Activated CD8-positive, alpha-beta memory T cell treated with anti-CD3 and anti-CD28 coated beads, Interleukin-2, amount 50 U/mL, for 24 hours (primary cell): ENCODE measurements around the gene KCTD8.
A peak's percentile ranks its signal among the peaks of the same experiment; 100 is the strongest.

ENCODE experiments used
- DNase-seq: peaks from one replicate; pipeline ENCODE4 v3.0.0-alpha.2; 2020; ENCODE audit errors: extremely low read depth

KCTD8 gene

GRCh38 chr4:44448521-44449461 is at the start of gene KCTD8:
TSS of gene KCTD8 (minus strand) at chr4:44448809.
- DNase-seq = peak; percentile 15

GRCh38 chr4:44494810-44495701 is 46.4 kb upstream of the KCTD8 start:
- DNase-seq = no peak

- DNase-seq = no peak
Observed at GRCh38 chr4:44493924-44494323, 45.3 kb upstream of the KCTD8 start.

- no peak for DNase-seq
Observed at GRCh38 chr4:44487341-44487740, 38.7 kb upstream of the KCTD8 start.

- no peak for DNase-seq
Observed at GRCh38 chr4:44479731-44480130, 31.1 kb upstream of the KCTD8 start.

GRCh38 chr4:44462259-44462658 is 13.7 kb upstream of the KCTD8 start:
- DNase-seq = no peak

GRCh38 chr4:44447563-44448504 is 775 bp downstream of the KCTD8 start:
- no peak for DNase-seq

GRCh38 chr4:44446801-44447562 is 1.6 kb downstream of the KCTD8 start:
- no peak for DNase-seq

GRCh38 chr4:44446191-44446590 is 2.4 kb downstream of the KCTD8 start:
- DNase-seq = no peak

GRCh38 chr4:44438687-44439086 is 9.9 kb downstream of the KCTD8 start:
- DNase-seq = no peak

- no peak for DNase-seq
Observed at GRCh38 chr4:44434247-44434646, 14.4 kb downstream of the KCTD8 start.

- no peak for DNase-seq
Observed at GRCh38 chr4:44425614-44426208, 22.9 kb downstream of the KCTD8 start.

GRCh38 chr4:44422912-44423311 is 25.7 kb downstream of the KCTD8 start:
- DNase-seq = no peak

GRCh38 chr4:44421330-44422065 is 27.1 kb downstream of the KCTD8 start:
- no peak for DNase-seq

GRCh38 chr4:44415251-44415650 is 33.4 kb downstream of the KCTD8 start:
- DNase-seq = no peak

- DNase-seq = no peak
Observed at GRCh38 chr4:44368413-44369167, 80.0 kb downstream of the KCTD8 start.

- no peak for DNase-seq
Observed at GRCh38 chr4:44354172-44354571, 94.4 kb downstream of the KCTD8 start.

- no peak for DNase-seq
Observed at GRCh38 chr4:44351069-44351468, 97.5 kb downstream of the KCTD8 start.

GRCh38 chr4:44342800-44343199 is 105.8 kb downstream of the KCTD8 start:
- DNase-seq = no peak
